ENCODE results near the gene NELFCD. TPM values are rescaled to one million over a fixed set of nuclear protein-coding genes. Genes with fewer than 3 reads are reported as not detected.
A peak's percentile ranks its signal among the peaks of the same experiment; 100 is the strongest.

The NELFCD gene
- polyA plus RNA-seq, 3 donors = 49.0 to 74.8 (median 50.1) TPM

GRCh38 chr20:59002874-59003399 lies 21.9 kb downstream of the NELFCD start:
- Mint-ChIP-seq H3K4me3 (no peak overlapping the region), H3K9me3 (peaks cover 0 to 1% (median 0%) of the 10 kb centered on the region in 7 donors), H3K27me3 (ENCODE audit: low read depth in 3 of 3) (no peaks in the 10 kb centered on the region), H3K36me3 (peaks cover 54 to 68% of the 10 kb centered on the region in 2 donors), H3K4me1 (peaks cover 44% of the 10 kb centered on the region), H3K27ac (peak overlapping the region; percentile 98 to 100 (median 99))
- Histone ChIP-seq H3K9ac (ENCODE audit: insufficient read depth, low read length, poor library complexity, severe bottlenecking) (no peak overlapping the region), H4K20me1 (ENCODE audit: insufficient read depth, low read length) (peaks cover 83% of the 10 kb centered on the region), H3K79me2 (ENCODE audit: insufficient read depth, low read length) (peaks cover 87% of the 10 kb centered on the region), H2AFZ (ENCODE audit: insufficient read depth, low read depth, low read length, poor library complexity, severe bottlenecking) (no peak overlapping the region), H3K4me3 (replicated peaks in 1 of 3; ENCODE audit: low read depth in 2 of 3, low read length in 3 of 3) (peak overlapping the region in 1 of 3 experiments; percentile 86), H3K27me3 (ENCODE audit: control insufficient read depth in 2 of 2, insufficient read depth in 2 of 2, low read length in 2 of 2) (no peaks in the 10 kb centered on the region), H3K4me1 (ENCODE audit: control insufficient read depth in 1 of 2, insufficient read depth in 2 of 2, low read length in 2 of 2) (peaks cover 42 to 55% of the 10 kb centered on the region in 2 donors), H3K9me3 (replicated peaks in 1 of 2; ENCODE audit: control insufficient read depth in 1 of 2, insufficient read depth in 1 of 2, low read length in 2 of 2) (no peaks in the 10 kb centered on the region), H3K36me3 (replicated peaks in 1 of 2; ENCODE audit: control insufficient read depth in 1 of 2, insufficient read depth in 2 of 2, low read length in 2 of 2) (peaks cover 59 to 61% of the 10 kb centered on the region in 2 donors), H3K4me2 (replicated peaks; ENCODE audit: extremely low read depth, low read length, poor library complexity, severe bottlenecking) (peak overlapping the region; percentile 88), H3K27ac (ENCODE audit: low read depth in 1 of 2, low read length in 2 of 2) (peak overlapping the region; percentile 95 to 98)
- TF ChIP-seq, protein P1, sequence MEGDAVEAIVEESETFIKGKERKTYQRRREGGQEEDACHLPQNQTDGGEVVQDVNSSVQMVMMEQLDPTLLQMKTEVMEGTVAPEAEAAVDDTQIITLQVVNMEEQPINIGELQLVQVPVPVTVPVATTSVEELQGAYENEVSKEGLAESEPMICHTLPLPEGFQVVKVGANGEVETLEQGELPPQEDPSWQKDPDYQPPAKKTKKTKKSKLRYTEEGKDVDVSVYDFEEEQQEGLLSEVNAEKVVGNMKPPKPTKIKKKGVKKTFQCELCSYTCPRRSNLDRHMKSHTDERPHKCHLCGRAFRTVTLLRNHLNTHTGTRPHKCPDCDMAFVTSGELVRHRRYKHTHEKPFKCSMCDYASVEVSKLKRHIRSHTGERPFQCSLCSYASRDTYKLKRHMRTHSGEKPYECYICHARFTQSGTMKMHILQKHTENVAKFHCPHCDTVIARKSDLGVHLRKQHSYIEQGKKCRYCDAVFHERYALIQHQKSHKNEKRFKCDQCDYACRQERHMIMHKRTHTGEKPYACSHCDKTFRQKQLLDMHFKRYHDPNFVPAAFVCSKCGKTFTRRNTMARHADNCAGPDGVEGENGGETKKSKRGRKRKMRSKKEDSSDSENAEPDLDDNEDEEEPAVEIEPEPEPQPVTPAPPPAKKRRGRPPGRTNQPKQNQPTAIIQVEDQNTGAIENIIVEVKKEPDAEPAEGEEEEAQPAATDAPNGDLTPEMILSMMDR (IDR thresholded peaks at IDR 0.05) = no peak
- DNase-seq = no peak
- WGBS (ENCODE audit: insufficient coverage) = 93% methylated on average over 14 of the region's 17 CpGs
- intact Hi-C loops (cut with micrococcal nuclease) = loop anchor here in 1 of 2 donors (10.0 kb wide), 1 partner anchor 118 kb away; no protein-coding TSS in a partner anchor

- H3K36me3 Mint-ChIP-seq = peaks cover 50 to 58% of the 10 kb centered on the region in 2 donors
- H3K4me3 ChIP-seq (replicated peaks in 1 of 3; ENCODE audit: low read depth in 2 of 3, low read length in 3 of 3) = peak overlapping the region; percentile 86 to 99 (median 90)
- H4K20me1 ChIP-seq (ENCODE audit: insufficient read depth, low read length) = peaks cover 73% of the 10 kb centered on the region
- TF ChIP-seq, protein P1 (IDR thresholded peaks at IDR 0.05) = no peak
- H3K9ac ChIP-seq (ENCODE audit: insufficient read depth, low read length, poor library complexity, severe bottlenecking) = peak overlapping the region; percentile 98
- H3K27me3 Mint-ChIP-seq (ENCODE audit: low read depth in 3 of 3) = no peaks in the 10 kb centered on the region
- DNase-seq = no peak
- no peaks in the 10 kb centered on the region for H3K9me3 ChIP-seq (replicated peaks in 1 of 2; ENCODE audit: control insufficient read depth in 1 of 2, insufficient read depth in 1 of 2, low read length in 2 of 2)
- H3K79me2 ChIP-seq (ENCODE audit: insufficient read depth, low read length) = peaks cover 79% of the 10 kb centered on the region
- H3K9me3 Mint-ChIP-seq = peaks cover 0 to 1% (median 0%) of the 10 kb centered on the region in 7 donors
- no peaks in the 10 kb centered on the region for H3K27me3 ChIP-seq (ENCODE audit: control insufficient read depth in 2 of 2, insufficient read depth in 2 of 2, low read length in 2 of 2)
- no peak overlapping the region for H2AFZ ChIP-seq (ENCODE audit: insufficient read depth, low read depth, low read length, poor library complexity, severe bottlenecking)
- peaks cover 53% of the 10 kb centered on the region for H3K4me1 Mint-ChIP-seq
- peak overlapping the region; percentile 98 to 100 (median 99) for H3K27ac Mint-ChIP-seq
- peak overlapping the region; percentile 88 for H3K4me2 ChIP-seq (replicated peaks; ENCODE audit: extremely low read depth, low read length, poor library complexity, severe bottlenecking)
- peak overlapping the region; percentile 92 to 96 for H3K4me3 Mint-ChIP-seq
- intact Hi-C loops (cut with micrococcal nuclease) = loop anchor here (2.0 to 10.0 kb wide), 3 partner anchors 29 to 119 kb away; partner anchors contain the start of gene ATP5F1E (in 1 of the 2)
- peaks cover 53 to 66% of the 10 kb centered on the region in 2 donors for H3K4me1 ChIP-seq (ENCODE audit: control insufficient read depth in 1 of 2, insufficient read depth in 2 of 2, low read length in 2 of 2)
- WGBS (ENCODE audit: insufficient coverage) = 67% methylated on average over 16 of the region's 16 CpGs
- H3K27ac ChIP-seq (ENCODE audit: low read depth in 1 of 2, low read length in 2 of 2) = peak overlapping the region; percentile 95 to 98
- H3K36me3 ChIP-seq (replicated peaks in 1 of 2; ENCODE audit: control insufficient read depth in 1 of 2, insufficient read depth in 2 of 2, low read length in 2 of 2) = peaks cover 50 to 51% of the 10 kb centered on the region in 2 donors
These were observed 22.9 kb downstream of the NELFCD start for GRCh38 chr20:59003836-59004492.
